Erythroblast (primary cell): ENCODE results near the gene TNPO3.

Experiments
- GATA1 ChIP-seq: IDR thresholded peaks from 2 replicates; pipeline ENCODE4 v1.6.1; 2011; ENCODE audit warnings: low read depth, mild to moderate bottlenecking, control low read depth, low read length, moderate library complexity
- POLR2A ChIP-seq: IDR thresholded peaks from 2 replicates; pipeline ENCODE4 v1.6.1; 2011; ENCODE audit warnings: mild to moderate bottlenecking, low read length

DNA sequence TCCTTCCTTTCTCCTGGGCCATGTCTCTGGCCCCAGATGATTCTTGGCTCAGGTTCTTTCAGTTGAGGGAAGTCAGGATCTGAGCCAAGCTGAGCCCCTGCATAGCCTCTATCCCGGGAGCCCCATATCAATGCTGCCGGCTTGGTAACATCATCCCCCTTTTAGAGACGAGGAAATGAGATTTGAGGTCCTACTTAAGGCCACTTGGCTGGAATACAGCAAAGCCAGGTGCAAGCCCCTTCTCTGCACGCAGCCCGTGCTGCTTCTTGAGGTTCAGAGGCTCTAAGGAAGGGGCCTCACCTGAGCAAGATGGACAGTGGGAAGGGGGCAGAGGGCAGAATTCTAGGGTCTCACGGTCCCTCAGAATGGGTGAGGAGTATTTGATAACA lies 119.6 kb downstream of the TNPO3 start:
- TF ChIP-seq POLR2A (no peak), GATA1 (no peak)
